PC-9 (cell line): ENCODE measurements around the gene NOS1AP.

Experiments used
- EZH2 ChIP-seq: fragments of 200-600 bp; sonication (generic); IDR thresholded peaks from 2 replicates; pipeline ENCODE4 v1.8.0; 2017; ENCODE audit warnings: antibody characterized with exemption, low read depth
- TF ChIP-seq, protein P1 (sequence below): fragments of 200-600 bp; sonication (generic); conservative IDR thresholded peaks from 2 replicates; pipeline ENCODE4 v1.6.1; 2017; ENCODE audit warnings: mixed run types, antibody characterized with exemption, mild to moderate bottlenecking, moderate library complexity

DNA sequence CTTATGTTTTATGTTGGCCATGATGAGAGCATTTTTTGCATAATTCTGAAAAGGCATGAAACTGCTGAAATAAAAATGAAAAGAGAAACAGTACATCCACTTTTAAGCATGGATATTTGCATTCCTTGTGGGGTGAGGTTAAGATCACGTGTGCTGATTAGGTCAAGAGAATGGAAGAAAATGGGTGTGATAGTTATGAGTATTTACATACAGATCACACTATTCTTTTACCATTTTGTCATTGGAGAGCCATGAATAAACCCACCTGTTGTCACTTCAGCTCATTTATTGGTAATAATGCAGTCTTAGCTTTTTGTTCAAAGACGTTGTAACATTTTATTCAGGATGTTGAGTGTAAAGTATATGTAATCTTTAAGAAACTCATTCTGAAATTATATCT lies 153.2 kb downstream of the NOS1AP start:
- TF ChIP-seq, protein P1, sequence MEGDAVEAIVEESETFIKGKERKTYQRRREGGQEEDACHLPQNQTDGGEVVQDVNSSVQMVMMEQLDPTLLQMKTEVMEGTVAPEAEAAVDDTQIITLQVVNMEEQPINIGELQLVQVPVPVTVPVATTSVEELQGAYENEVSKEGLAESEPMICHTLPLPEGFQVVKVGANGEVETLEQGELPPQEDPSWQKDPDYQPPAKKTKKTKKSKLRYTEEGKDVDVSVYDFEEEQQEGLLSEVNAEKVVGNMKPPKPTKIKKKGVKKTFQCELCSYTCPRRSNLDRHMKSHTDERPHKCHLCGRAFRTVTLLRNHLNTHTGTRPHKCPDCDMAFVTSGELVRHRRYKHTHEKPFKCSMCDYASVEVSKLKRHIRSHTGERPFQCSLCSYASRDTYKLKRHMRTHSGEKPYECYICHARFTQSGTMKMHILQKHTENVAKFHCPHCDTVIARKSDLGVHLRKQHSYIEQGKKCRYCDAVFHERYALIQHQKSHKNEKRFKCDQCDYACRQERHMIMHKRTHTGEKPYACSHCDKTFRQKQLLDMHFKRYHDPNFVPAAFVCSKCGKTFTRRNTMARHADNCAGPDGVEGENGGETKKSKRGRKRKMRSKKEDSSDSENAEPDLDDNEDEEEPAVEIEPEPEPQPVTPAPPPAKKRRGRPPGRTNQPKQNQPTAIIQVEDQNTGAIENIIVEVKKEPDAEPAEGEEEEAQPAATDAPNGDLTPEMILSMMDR: no peak
- TF ChIP-seq EZH2: no peak
